ENCODE results near the gene REG1A.

GRCh38 chr2:79162132-79162531, 41.8 kb downstream of the REG1A start:
- TF ChIP-seq ZNF384 (IDR thresholded peaks at IDR 0.05) (no peak), ARNT (IDR thresholded peaks at IDR 0.05) (no peak), SUZ12 (IDR thresholded peaks at IDR 0.05) (no peak)
